SK-N-SH treated with all-trans-retinoic acid at 6 μM for 48 hours (cell line): ENCODE results near the gene ZFYVE28.
A peak's percentile ranks its signal among the peaks of the same experiment; 100 is the strongest.

Source experiments
- ATAC-seq: fragments of 200-7000 bp; cut with Tn5 transposase; 3 replicates; pipeline ENCODE4 v1.9.1; 2020; ENCODE audit warnings: mild to moderate bottlenecking, moderate library complexity
- ARNTL ChIP-seq: fragments of 450-650 bp; formaldehyde crosslinking; IDR thresholded peaks from 2 replicates; pipeline ENCODE4 v1.5.0; 2020; ENCODE audit warnings: low read depth, mild to moderate bottlenecking, moderate library complexity, borderline replicate concordance
- BACH2 ChIP-seq: fragments of 250-450 bp; sonication (Bioruptor Pico); IDR thresholded peaks from 2 replicates; pipeline ENCODE4 v1.9.0; 2021; ENCODE audit warnings: mild to moderate bottlenecking, borderline replicate concordance
- CSDC2 ChIP-seq: fragments of 250-450 bp; sonication (Bioruptor Pico); IDR thresholded peaks from 2 replicates; pipeline ENCODE4 v1.5.0; 2020; ENCODE audit warnings: mild to moderate bottlenecking, moderate library complexity
- ESRRG ChIP-seq: fragments of 250-450 bp; sonication (Bioruptor Pico); IDR thresholded peaks from 2 replicates; pipeline ENCODE4 v1.6.1; 2021; ENCODE audit warnings: mild to moderate bottlenecking
- GLIS3 ChIP-seq: fragments of 250-450 bp; sonication (Bioruptor Pico); IDR thresholded peaks from 2 replicates; pipeline ENCODE4 v1.5.0; 2020; ENCODE audit warnings: mild to moderate bottlenecking, moderate library complexity
- ISL1 ChIP-seq: fragments of 250-450 bp; sonication (Bioruptor Pico); IDR thresholded peaks from 2 replicates; pipeline ENCODE4 v2.1.2; 2022; ENCODE audit warnings: mild to moderate bottlenecking, moderate library complexity
- OSR1 ChIP-seq: fragments of 250-450 bp; sonication (Bioruptor Pico); IDR thresholded peaks from 2 replicates; pipeline ENCODE4 v1.8.0; 2022; ENCODE audit warnings: moderate library complexity, mild to moderate bottlenecking, inconsistent platforms
- PPARA ChIP-seq: fragments of 250-450 bp; sonication (Bioruptor Pico); IDR thresholded peaks from 2 replicates; pipeline ENCODE4 v1.5.0; 2020; ENCODE audit warnings: mild to moderate bottlenecking, borderline replicate concordance
- RARB ChIP-seq: fragments of 250-450 bp; sonication (Bioruptor Pico); IDR thresholded peaks from 2 replicates; pipeline ENCODE4 v1.8.0; 2021; ENCODE audit warnings: mild to moderate bottlenecking, moderate library complexity
- SNAI2 ChIP-seq: fragments of 250-450 bp; sonication (Bioruptor Pico); IDR thresholded peaks from 2 replicates; pipeline ENCODE4 v1.5.0; 2020; ENCODE audit warnings: mild to moderate bottlenecking, moderate library complexity
- TCF4 ChIP-seq: fragments of 250-450 bp; sonication (Bioruptor Pico); IDR thresholded peaks from 2 replicates; pipeline ENCODE4 v1.8.0; 2021; ENCODE audit warnings: mild to moderate bottlenecking, moderate library complexity, borderline replicate concordance
- TOX ChIP-seq: fragments of 250-450 bp; sonication (Bioruptor Pico); IDR thresholded peaks from 2 replicates; pipeline ENCODE4 v1.8.0; 2021; ENCODE audit warnings: mild to moderate bottlenecking, moderate library complexity, borderline replicate concordance
- ZC3H10 ChIP-seq: fragments of 250-450 bp; sonication (Bioruptor Pico); IDR thresholded peaks from 2 replicates; pipeline ENCODE4 v1.5.1; 2021; ENCODE audit warnings: mild to moderate bottlenecking, moderate library complexity
- ZFP3 ChIP-seq: fragments of 250-450 bp; sonication (Bioruptor Pico); IDR thresholded peaks from 2 replicates; pipeline ENCODE4 v1.5.0; 2020; ENCODE audit warnings: mild to moderate bottlenecking, moderate library complexity
- ZFP30 ChIP-seq: fragments of 450-650 bp; formaldehyde crosslinking; IDR thresholded peaks from 2 replicates; pipeline ENCODE4 v1.5.0; 2022; ENCODE audit warnings: mild to moderate bottlenecking, moderate library complexity
- ZNF565 ChIP-seq: fragments of 450-650 bp; formaldehyde crosslinking; conservative IDR thresholded peaks from 2 replicates; pipeline ENCODE4 v1.5.0; 2020; ENCODE audit warnings: low read depth, mild to moderate bottlenecking, moderate library complexity
- ZNF70 ChIP-seq: fragments of 450-650 bp; formaldehyde crosslinking; IDR thresholded peaks from 2 replicates; pipeline ENCODE4 v1.5.0; 2020; ENCODE audit warnings: mild to moderate bottlenecking, moderate library complexity
- ZNF8 ChIP-seq: fragments of 450-650 bp; formaldehyde crosslinking; IDR thresholded peaks from 2 replicates; pipeline ENCODE4 v1.5.0; 2020; ENCODE audit warnings: mild to moderate bottlenecking, moderate library complexity
- TF ChIP-seq, protein P1 (sequence below): fragments of 250-450 bp; sonication (Bioruptor Pico); IDR thresholded peaks from 2 replicates; pipeline ENCODE4 v1.5.1; 2021; ENCODE audit warnings: mild to moderate bottlenecking, moderate library complexity
- TF ChIP-seq, protein P2 (sequence below): fragments of 250-450 bp; sonication (Bioruptor Pico); IDR thresholded peaks from 2 replicates; pipeline ENCODE4 v1.8.0; 2021; ENCODE audit warnings: low read depth, mild to moderate bottlenecking, moderate library complexity, borderline replicate concordance
- TF ChIP-seq, protein P3 (sequence below): fragments of 250-450 bp; sonication (Bioruptor Pico); IDR thresholded peaks from 2 replicates; pipeline ENCODE4 v1.5.0; 2020; ENCODE audit warnings: mild to moderate bottlenecking, moderate library complexity
- TF ChIP-seq, protein P4 (sequence below): fragments of 250-450 bp; sonication (Bioruptor Pico); IDR thresholded peaks from 2 replicates; pipeline ENCODE4 v1.8.0; 2020; ENCODE audit warnings: mild to moderate bottlenecking, moderate library complexity, borderline replicate concordance

The ZFYVE28 gene

DNA sequence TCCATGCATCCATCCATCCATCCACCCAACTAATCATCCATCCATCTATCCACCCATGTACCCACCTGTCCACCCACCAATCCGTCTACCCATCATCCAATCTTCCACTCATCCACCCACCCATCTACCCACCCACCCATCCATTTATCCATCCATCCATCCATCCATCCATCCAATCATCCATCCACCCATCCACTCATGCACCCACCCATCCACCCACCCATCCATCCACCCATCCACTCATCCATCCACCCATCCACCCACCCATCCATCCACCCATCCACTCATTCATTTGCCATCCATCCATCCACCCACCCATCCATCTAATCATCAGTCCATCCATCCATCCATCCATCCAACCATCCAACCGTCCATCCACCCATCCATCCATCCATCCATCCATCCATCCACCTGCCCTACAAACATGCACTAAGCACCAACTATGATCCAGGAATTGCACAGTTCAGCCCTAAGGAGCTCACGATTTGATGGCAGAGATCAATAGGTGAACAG lies 135.2 kb downstream of the ZFYVE28 start (continued):
- TF ChIP-seq, protein P1, sequence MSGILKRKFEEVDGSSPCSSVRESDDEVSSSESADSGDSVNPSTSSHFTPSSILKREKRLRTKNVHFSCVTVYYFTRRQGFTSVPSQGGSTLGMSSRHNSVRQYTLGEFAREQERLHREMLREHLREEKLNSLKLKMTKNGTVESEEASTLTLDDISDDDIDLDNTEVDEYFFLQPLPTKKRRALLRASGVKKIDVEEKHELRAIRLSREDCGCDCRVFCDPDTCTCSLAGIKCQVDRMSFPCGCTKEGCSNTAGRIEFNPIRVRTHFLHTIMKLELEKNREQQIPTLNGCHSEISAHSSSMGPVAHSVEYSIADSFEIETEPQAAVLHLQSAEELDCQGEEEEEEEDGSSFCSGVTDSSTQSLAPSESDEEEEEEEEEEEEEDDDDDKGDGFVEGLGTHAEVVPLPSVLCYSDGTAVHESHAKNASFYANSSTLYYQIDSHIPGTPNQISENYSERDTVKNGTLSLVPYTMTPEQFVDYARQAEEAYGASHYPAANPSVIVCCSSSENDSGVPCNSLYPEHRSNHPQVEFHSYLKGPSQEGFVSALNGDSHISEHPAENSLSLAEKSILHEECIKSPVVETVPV, result no peak
- no peak for TF ChIP-seq ZFP30 (CRISPR knock-in tag)
- TF ChIP-seq ISL1, result no peak

DNA sequence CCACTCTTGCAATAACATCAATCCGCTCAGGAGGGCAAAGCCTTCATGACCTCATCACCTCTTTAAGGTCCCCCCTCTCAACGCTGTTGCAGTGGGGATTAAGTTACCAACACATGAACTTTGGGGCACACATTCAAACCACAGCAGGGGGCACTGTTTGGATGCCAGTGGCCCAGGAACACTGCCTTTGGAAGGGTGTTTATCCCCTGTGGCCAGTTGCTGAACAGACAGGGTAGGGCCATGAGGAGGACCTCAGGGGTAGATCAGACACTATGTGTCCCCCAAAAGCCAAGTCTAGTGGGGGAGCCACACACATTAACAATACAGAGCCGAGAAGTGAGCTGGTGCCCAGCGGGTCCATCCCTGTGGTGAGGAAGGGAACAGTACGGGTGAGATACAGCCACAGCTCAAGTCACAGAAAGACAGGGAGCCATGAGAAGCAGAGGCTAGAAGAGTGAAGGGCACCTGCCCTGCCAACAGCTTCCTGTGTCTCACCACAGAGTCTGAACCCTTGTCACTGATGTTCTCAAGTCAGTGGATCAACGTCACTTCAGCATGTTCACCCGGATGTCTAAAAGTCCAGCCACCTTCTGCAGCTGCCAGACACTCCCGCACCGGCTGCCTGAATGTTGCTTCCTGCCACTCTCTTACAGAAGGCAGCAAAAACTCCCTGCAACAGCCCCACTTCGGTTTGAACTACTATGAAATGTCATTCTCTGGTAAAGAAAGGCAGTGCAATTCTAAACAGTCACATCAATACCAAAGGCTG lies 136.7 kb downstream of the ZFYVE28 start:
- peak; percentile 47; the same call in 1 of the 3 replicates for ATAC-seq
- TF ChIP-seq ESRRG, result no peak
- no peak for TF ChIP-seq RARB (CRISPR knock-in tag)
- TF ChIP-seq, protein P2, sequence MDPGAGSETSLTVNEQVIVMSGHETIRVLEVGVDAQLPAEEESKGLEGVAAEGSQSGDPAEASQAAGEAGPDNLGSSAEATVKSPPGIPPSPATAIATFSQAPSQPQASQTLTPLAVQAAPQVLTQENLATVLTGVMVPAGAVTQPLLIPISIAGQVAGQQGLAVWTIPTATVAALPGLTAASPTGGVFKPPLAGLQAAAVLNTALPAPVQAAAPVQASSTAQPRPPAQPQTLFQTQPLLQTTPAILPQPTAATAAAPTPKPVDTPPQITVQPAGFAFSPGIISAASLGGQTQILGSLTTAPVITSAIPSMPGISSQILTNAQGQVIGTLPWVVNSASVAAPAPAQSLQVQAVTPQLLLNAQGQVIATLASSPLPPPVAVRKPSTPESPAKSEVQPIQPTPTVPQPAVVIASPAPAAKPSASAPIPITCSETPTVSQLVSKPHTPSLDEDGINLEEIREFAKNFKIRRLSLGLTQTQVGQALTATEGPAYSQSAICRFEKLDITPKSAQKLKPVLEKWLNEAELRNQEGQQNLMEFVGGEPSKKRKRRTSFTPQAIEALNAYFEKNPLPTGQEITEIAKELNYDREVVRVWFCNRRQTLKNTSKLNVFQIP (CRISPR knock-in tag), result no peak
- TF ChIP-seq ZNF70, result no peak
- no peak for TF ChIP-seq PPARA (CRISPR knock-in tag)
- TF ChIP-seq TOX (CRISPR knock-in tag), result no peak
- TF ChIP-seq GLIS3 (CRISPR knock-in tag), result no peak
- TF ChIP-seq, protein P3, sequence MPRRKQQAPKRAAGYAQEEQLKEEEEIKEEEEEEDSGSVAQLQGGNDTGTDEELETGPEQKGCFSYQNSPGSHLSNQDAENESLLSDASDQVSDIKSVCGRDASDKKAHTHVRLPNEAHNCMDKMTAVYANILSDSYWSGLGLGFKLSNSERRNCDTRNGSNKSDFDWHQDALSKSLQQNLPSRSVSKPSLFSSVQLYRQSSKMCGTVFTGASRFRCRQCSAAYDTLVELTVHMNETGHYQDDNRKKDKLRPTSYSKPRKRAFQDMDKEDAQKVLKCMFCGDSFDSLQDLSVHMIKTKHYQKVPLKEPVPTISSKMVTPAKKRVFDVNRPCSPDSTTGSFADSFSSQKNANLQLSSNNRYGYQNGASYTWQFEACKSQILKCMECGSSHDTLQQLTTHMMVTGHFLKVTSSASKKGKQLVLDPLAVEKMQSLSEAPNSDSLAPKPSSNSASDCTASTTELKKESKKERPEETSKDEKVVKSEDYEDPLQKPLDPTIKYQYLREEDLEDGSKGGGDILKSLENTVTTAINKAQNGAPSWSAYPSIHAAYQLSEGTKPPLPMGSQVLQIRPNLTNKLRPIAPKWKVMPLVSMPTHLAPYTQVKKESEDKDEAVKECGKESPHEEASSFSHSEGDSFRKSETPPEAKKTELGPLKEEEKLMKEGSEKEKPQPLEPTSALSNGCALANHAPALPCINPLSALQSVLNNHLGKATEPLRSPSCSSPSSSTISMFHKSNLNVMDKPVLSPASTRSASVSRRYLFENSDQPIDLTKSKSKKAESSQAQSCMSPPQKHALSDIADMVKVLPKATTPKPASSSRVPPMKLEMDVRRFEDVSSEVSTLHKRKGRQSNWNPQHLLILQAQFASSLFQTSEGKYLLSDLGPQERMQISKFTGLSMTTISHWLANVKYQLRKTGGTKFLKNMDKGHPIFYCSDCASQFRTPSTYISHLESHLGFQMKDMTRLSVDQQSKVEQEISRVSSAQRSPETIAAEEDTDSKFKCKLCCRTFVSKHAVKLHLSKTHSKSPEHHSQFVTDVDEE (CRISPR knock-in tag), result no peak
- TF ChIP-seq ZNF565, result no peak
- no peak for TF ChIP-seq ZFP30 (CRISPR knock-in tag)
- no peak for TF ChIP-seq BACH2 (CRISPR knock-in tag)
- no peak for TF ChIP-seq SNAI2 (CRISPR knock-in tag)
- TF ChIP-seq ARNTL (CRISPR knock-in tag), result no peak
- no peak for TF ChIP-seq OSR1 (CRISPR knock-in tag)
- TF ChIP-seq, protein P1, result no peak
- TF ChIP-seq ZNF8, result no peak
- TF ChIP-seq ZFP3 (CRISPR knock-in tag), result no peak
- no peak for TF ChIP-seq TCF4 (CRISPR knock-in tag)
- no peak for TF ChIP-seq ZC3H10
- TF ChIP-seq, all 23 proteins: peak for 0

DNA sequence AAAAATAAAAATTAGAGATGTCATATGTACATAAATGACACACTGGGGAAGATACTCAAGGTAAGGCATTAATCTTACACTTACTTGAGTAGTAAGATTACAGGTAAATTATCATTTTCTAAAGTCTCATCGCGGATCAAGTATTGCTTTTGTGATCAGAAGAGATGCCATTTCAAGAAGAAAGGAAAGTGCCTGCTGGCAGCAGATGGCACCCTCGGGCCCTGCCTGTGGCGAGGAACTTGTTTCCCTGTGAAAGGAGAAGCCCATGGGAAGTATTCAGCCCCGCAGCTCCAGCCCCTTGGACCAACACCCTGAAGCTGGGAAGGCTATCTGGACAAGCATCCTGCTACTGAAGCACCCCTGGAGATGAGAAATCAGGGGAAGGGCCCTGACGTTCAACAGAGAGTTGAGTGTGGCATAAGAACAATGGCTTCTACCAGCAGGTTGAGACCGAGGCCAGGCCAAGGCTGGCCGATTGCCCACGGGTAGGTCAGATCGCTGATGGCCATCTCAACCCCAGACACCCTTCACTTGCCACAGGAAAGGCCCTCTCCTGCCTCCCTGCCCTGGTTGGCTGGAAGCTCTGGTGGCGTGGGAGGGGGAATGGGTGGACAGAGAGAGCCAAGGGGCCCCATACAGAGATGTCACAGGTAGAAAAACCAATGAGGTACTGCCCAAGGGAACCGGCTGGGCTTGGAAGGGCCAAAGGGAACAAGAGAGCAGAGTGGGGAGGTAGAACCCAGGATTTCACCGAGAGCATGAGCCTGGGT lies 137.7 kb downstream of the ZFYVE28 start:
- 0 out of 3 replicates have a peak, but pooled peaks have one; percentile 25 for ATAC-seq
- no peak for TF ChIP-seq RARB (CRISPR knock-in tag)
- TF ChIP-seq SNAI2 (CRISPR knock-in tag), result no peak
- TF ChIP-seq, protein P3 (CRISPR knock-in tag), result no peak
- no peak for TF ChIP-seq TCF4 (CRISPR knock-in tag)
- TF ChIP-seq CSDC2 (CRISPR knock-in tag), result no peak
- no peak for TF ChIP-seq ARNTL (CRISPR knock-in tag)
- no peak for TF ChIP-seq ZNF70
- TF ChIP-seq, protein P2 (CRISPR knock-in tag), result no peak
- no peak for TF ChIP-seq ESRRG
- TF ChIP-seq ISL1, result no peak
- TF ChIP-seq, protein P4, sequence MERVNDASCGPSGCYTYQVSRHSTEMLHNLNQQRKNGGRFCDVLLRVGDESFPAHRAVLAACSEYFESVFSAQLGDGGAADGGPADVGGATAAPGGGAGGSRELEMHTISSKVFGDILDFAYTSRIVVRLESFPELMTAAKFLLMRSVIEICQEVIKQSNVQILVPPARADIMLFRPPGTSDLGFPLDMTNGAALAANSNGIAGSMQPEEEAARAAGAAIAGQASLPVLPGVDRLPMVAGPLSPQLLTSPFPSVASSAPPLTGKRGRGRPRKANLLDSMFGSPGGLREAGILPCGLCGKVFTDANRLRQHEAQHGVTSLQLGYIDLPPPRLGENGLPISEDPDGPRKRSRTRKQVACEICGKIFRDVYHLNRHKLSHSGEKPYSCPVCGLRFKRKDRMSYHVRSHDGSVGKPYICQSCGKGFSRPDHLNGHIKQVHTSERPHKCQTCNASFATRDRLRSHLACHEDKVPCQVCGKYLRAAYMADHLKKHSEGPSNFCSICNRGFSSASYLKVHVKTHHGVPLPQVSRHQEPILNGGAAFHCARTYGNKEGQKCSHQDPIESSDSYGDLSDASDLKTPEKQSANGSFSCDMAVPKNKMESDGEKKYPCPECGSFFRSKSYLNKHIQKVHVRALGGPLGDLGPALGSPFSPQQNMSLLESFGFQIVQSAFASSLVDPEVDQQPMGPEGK (CRISPR knock-in tag), result no peak
- TF ChIP-seq ZC3H10, result no peak
